Gastroesophageal sphincter (tissue), 4 donors: ENCODE results near the gene SYTL3. TPM values are rescaled to one million over a fixed set of nuclear protein-coding genes. Genes with fewer than 3 reads are reported as not detected.

Experiments used
- ATAC-seq: fragments of 150-250 bp; one replicate; pipeline ENCODE4 v1.9.1; 2016; ENCODE audit warnings: mild to moderate bottlenecking, moderate library complexity
- H3K27ac ChIP-seq, 4 donors: fragments of 200-600 bp; sonication (generic) in 3 of 4; 1 replicate in 3 of 4; 2 replicates in 1 of 4; pipeline ENCODE4 v1.5.1; 2016 to 2019
- H3K27me3 ChIP-seq: fragments of 200-600 bp; sonication (generic); one replicate; pipeline ENCODE4 v1.5.1; 2019
- H3K36me3 ChIP-seq, 2 donors: fragments of 200-600 bp; sonication (generic); one replicate each; pipeline ENCODE4 v1.5.1; 2019; ENCODE audit warnings: control low read depth in 1 of 2
- H3K4me1 ChIP-seq, 3 donors: fragments of 200-600 bp; sonication (generic); 1 replicate in 2 of 3; 2 replicates in 1 of 3; pipeline ENCODE4 v1.5.1; 2016 to 2019; ENCODE audit warnings: control low read depth in 2 of 3
- H3K4me3 ChIP-seq, 2 donors: fragments of 200-600 bp; sonication (generic); one replicate each; pipeline ENCODE4 v1.5.1; 2019; ENCODE audit warnings: mild to moderate bottlenecking in 1 of 2, moderate library complexity in 1 of 2
- H3K9me3 ChIP-seq, 3 donors: fragments of 200-600 bp; sonication (generic); one replicate each; pipeline ENCODE4 v1.5.1; 2017 to 2019; ENCODE audit warnings: control low read depth in 2 of 3
- EP300 ChIP-seq: sonication (generic); formaldehyde crosslinking; IDR thresholded peaks from one replicate; pipeline ENCODE4 v1.6.1; 2017; ENCODE audit warnings: antibody characterized with exemption, mild to moderate bottlenecking
- POLR2A ChIP-seq, 2 donors: fragments of 450-650 bp; IDR thresholded peaks; one replicate each; pipeline ENCODE4 v1.6.1; 2017; ENCODE audit warnings: antibody characterized with exemption in 2 of 2, mild to moderate bottlenecking in 2 of 2, moderate library complexity in 1 of 2
- POLR2AphosphoS5 ChIP-seq: sonication (generic); formaldehyde crosslinking; IDR thresholded peaks from one replicate; pipeline ENCODE4 v1.6.1; 2017; ENCODE audit warnings: antibody characterized with exemption
- WGBS, 2 donors: methylation state at CpG; one replicate each; pipeline ENCODE4 v1.1.5; 2018; ENCODE audit warnings: low coverage in 1 of 2; 5-methylcytosine and 5-hydroxymethylcytosine counted together
- small RNA-seq, 4 donors: library from RNA; depleted of rRNA; stranded (forward); fragments of <200 nt; gene quantifications; one replicate each; pipeline ENCODE3, GENCODE V24; 2016
- total RNA-seq, 4 donors: library from RNA; depleted of rRNA; stranded (reverse); fragments of >200 nt; gene quantifications; one replicate each; pipeline ENCODE4 v1.1.0, GENCODE V29; 2016
- TF ChIP-seq, protein P1 (sequence below), 4 experiments: fragments of 200-600 bp in 2 of 4; fragments of 450-650 bp in 2 of 4; sonication (generic) in 1 of 4; IDR thresholded peaks; one replicate each; pipeline ENCODE4 v1.5.1; 2017 to 2019; ENCODE audit warnings: antibody characterized with exemption in 4 of 4, mild to moderate bottlenecking in 2 of 4, moderate library complexity in 2 of 4

SYTL3 gene
- total RNA-seq, 4 donors from 2014 or later, result 1.9 to 5.9 (median 4.5) TPM

DNA sequence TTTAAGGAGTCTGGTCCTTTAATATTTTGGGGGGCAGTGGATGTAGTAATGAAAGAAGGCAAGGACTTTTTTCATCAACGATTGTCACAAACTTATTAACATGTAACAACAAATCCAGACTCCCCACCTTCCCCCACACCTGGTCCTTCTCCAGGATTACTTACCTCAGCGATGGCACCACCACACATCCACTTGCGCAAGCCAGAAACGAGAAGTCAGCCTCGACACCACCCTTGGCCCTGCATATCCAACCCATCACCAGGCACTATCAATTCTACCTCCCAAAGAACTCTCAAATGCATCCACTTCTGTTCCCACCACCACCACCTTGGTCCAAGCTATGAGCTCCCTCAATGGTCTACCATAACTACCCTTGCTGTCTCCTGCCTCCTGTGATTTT is 162.8 kb downstream of the SYTL3 start:
- WGBS, 2 donors, result 67 to 83% methylated on average over 1 to 5 of the region's 5 CpGs
- peaks cover 8 to 94% (median 19%) of the 10 kb centered on the region in 3 donors for H3K4me1 ChIP-seq
- no peak for ATAC-seq
- H3K9me3 ChIP-seq, result no peaks in the 10 kb centered on the region
- H3K36me3 ChIP-seq, result peaks cover 0 to 22% of the 10 kb centered on the region in 2 donors
- no peak for TF ChIP-seq POLR2A (IDR thresholded peaks at IDR 0.05)
- no peak overlapping the region for H3K4me3 ChIP-seq
- peak overlapping the region in 1 of 4 donors; percentile 99 for H3K27ac ChIP-seq
- H3K27me3 ChIP-seq, result no peaks in the 10 kb centered on the region

DNA sequence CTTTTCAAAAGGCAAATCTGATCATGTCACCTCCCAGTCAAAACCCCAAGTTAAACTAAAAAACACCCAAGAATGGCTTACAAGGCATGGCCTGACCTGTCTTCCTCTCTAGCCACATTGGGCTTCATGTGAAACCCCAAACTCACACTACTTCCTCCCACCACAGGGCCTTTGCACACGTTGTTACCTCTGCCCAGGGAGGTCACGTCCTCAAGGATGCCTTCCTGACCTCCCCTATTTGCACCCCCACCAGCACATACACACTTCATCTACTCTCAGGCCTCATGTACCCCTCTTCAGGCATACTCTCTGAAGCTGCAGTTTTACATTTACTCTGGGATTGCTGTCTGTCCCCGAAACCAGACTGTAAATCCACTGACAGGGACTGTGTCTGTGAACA is 163.2 kb downstream of the SYTL3 start:
- H3K27me3 ChIP-seq, result no peaks in the 10 kb centered on the region
- H3K36me3 ChIP-seq, result peaks cover 0 to 22% of the 10 kb centered on the region in 2 donors
- peaks cover 8 to 92% (median 19%) of the 10 kb centered on the region in 3 donors for H3K4me1 ChIP-seq
- TF ChIP-seq POLR2AphosphoS5 (no peak), EP300 (no peak), POLR2A (IDR thresholded peaks at IDR 0.05) (no peak)
- TF ChIP-seq, protein P1, sequence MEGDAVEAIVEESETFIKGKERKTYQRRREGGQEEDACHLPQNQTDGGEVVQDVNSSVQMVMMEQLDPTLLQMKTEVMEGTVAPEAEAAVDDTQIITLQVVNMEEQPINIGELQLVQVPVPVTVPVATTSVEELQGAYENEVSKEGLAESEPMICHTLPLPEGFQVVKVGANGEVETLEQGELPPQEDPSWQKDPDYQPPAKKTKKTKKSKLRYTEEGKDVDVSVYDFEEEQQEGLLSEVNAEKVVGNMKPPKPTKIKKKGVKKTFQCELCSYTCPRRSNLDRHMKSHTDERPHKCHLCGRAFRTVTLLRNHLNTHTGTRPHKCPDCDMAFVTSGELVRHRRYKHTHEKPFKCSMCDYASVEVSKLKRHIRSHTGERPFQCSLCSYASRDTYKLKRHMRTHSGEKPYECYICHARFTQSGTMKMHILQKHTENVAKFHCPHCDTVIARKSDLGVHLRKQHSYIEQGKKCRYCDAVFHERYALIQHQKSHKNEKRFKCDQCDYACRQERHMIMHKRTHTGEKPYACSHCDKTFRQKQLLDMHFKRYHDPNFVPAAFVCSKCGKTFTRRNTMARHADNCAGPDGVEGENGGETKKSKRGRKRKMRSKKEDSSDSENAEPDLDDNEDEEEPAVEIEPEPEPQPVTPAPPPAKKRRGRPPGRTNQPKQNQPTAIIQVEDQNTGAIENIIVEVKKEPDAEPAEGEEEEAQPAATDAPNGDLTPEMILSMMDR (IDR thresholded peaks at IDR 0.05), result no peak
- H3K9me3 ChIP-seq, result no peaks in the 10 kb centered on the region
- H3K27ac ChIP-seq, result peak overlapping the region in 2 of 4 donors; percentile 46 to 99
- H3K4me3 ChIP-seq, result peak overlapping the region in 1 of 2 donors; percentile 98
- ATAC-seq, result no peak
- 77 to 85% methylated on average over 3 of the region's 3 CpGs for WGBS, 2 donors

Small RNAs within 50 kb of the gene (small RNA-seq; reads per million reads assigned to genes)
- gene MIR3918, result 0 reads per million in 4 donors
- 0 reads per million in 4 donors for gene MIR7161

Other genes with a start within 250 kb of the SYTL3 start
- 10 to 100 TPM; 26.8 to 38.3 (median 29.3) TPM for gene TMEM181, start 90.0 kb upstream of the SYTL3 start, total RNA-seq
- 100 to 1,000 TPM in 3 of 4 donors, 10 to 100 TPM in 1; 83.9 to 125 (median 113) TPM for gene DYNLT1, start 5.3 kb upstream of the SYTL3 start, total RNA-seq
- 100 to 1,000 TPM in 3 of 4 donors, 10 to 100 TPM in 1; 88.0 to 190 (median 177) TPM for gene EZR, start 169.3 kb downstream of the SYTL3 start, total RNA-seq